Measurements from ENCODE around the gene FAM20C.

DNA sequence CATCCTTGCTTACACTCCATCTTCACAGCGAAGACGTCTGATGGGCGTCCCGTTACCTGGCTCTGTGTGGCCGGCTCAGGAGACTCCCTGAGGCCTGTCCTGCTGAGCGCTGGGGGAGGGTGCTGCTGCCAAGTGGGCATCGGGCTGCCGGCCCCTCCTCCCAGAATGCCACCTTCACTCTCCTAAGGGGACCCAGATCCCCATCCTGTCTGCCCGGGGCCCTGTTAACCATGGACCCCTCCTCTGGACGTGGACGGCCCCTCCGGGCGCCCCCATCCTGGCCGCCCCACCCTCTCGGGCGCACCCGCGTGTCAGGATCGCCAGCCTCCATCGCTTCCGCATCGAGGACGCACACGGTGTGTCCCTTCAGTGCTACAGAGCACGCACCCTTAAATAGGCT lies 90.2 kb downstream of the FAM20C start:
- TF ChIP-seq ATF3 (IDR thresholded peaks at IDR 0.05; ENCODE audit: insufficient read depth, low read depth, low read length) (no peak), NANOG (IDR thresholded peaks at IDR 0.05; ENCODE audit: insufficient read depth, low read depth, low read length, poor library complexity, severe bottlenecking) (no peak), POLR2A (IDR thresholded peaks at IDR 0.05; ENCODE audit: control extremely low read depth in 1 of 2, low read depth in 2 of 2, low read length in 2 of 2) (no peak)
- TF ChIP-seq, protein P1, sequence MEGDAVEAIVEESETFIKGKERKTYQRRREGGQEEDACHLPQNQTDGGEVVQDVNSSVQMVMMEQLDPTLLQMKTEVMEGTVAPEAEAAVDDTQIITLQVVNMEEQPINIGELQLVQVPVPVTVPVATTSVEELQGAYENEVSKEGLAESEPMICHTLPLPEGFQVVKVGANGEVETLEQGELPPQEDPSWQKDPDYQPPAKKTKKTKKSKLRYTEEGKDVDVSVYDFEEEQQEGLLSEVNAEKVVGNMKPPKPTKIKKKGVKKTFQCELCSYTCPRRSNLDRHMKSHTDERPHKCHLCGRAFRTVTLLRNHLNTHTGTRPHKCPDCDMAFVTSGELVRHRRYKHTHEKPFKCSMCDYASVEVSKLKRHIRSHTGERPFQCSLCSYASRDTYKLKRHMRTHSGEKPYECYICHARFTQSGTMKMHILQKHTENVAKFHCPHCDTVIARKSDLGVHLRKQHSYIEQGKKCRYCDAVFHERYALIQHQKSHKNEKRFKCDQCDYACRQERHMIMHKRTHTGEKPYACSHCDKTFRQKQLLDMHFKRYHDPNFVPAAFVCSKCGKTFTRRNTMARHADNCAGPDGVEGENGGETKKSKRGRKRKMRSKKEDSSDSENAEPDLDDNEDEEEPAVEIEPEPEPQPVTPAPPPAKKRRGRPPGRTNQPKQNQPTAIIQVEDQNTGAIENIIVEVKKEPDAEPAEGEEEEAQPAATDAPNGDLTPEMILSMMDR (IDR thresholded peaks at IDR 0.05; ENCODE audit: control extremely low read depth in 1 of 3, insufficient read depth in 1 of 3, low read depth in 1 of 3, low read length in 3 of 3) = no peak
